Uterus (tissue), 4 donors: ENCODE measurements around the gene REXO1. TPM values are rescaled to one million over a fixed set of nuclear protein-coding genes. Genes with fewer than 3 reads are reported as not detected.

Experiments
- DNase-seq, 2 donors: peaks; one replicate each; pipeline ENCODE4 v3.0.0-alpha.2; 2019 to 2020
- H3K27ac ChIP-seq, 2 donors: fragments of 200-600 bp; sonication (generic); 1 replicate in 1 of 2; 2 replicates in 1 of 2; pipeline ENCODE4 v1.5.1; 2016 to 2018
- H3K27me3 ChIP-seq, 2 donors: fragments of 200-600 bp; sonication (generic); one replicate each; pipeline ENCODE4 v1.5.1; 2018 to 2019; ENCODE audit warnings: control low read depth in 1 of 2
- H3K36me3 ChIP-seq, 2 donors: fragments of 200-600 bp; sonication (generic); one replicate each; pipeline ENCODE4 v1.5.1; 2019; ENCODE audit warnings: control low read depth in 1 of 2
- H3K4me1 ChIP-seq, 2 donors: fragments of 200-600 bp; sonication (generic); one replicate each; pipeline ENCODE4 v1.5.1; 2018 to 2019; ENCODE audit warnings: control low read depth in 1 of 2
- H3K4me3 ChIP-seq, 2 donors: fragments of 200-600 bp; sonication (generic); 1 replicate in 1 of 2; 2 replicates in 1 of 2; pipeline ENCODE4 v1.5.1; 2018 to 2019; ENCODE audit warnings: mild to moderate bottlenecking in 1 of 2
- H3K9me3 ChIP-seq, 2 donors: fragments of 200-600 bp; sonication (generic); one replicate each; pipeline ENCODE4 v1.5.1; 2019; ENCODE audit warnings: control low read depth in 1 of 2
- CTCF ChIP-seq, 4 experiments: fragments of 200-600 bp in 2 of 4; fragments of 450-650 bp in 2 of 4; sonication (generic) in 2 of 4; IDR thresholded peaks; one replicate each; pipeline ENCODE4 v1.5.1; 2016 to 2019; ENCODE audit warnings: antibody characterized with exemption in 4 of 4, mild to moderate bottlenecking in 2 of 4, moderate library complexity in 1 of 4
- POLR2A ChIP-seq, 2 donors: fragments of 450-650 bp; IDR thresholded peaks; one replicate each; pipeline ENCODE4 v1.6.1; 2016; ENCODE audit warnings: antibody characterized with exemption in 2 of 2, mild to moderate bottlenecking in 1 of 2, moderate library complexity in 1 of 2
- intact Hi-C: fragments of 100-400 bp; cut with DNase I; formaldehyde crosslinking; loops from one replicate; pipeline ENCODE4 v1.15.1; 2023; ENCODE audit warnings: low total_unique reads
- total RNA-seq, 4 donors: library from RNA; depleted of rRNA in 3 of 4; stranded (reverse); fragments of >200 nt in 3 of 4; gene quantifications; one replicate each; pipeline versions ENCODE4 v1.1.0 to v1.2.4, GENCODE V29; 2014 to 2023
- donor health status: DM: yes; HTN: yes; CAD: no.

Gene REXO1
- total RNA-seq, 4 donors from 2014 or later: 1.5 to 67.4 (median 25.1) TPM

GRCh38 chr19:1871140-1871597 lies 22.9 kb upstream of the REXO1 start:
- no peak overlapping the region for H3K4me3 ChIP-seq
- TF ChIP-seq POLR2A (IDR thresholded peaks at IDR 0.05) (no peak), CTCF (IDR thresholded peaks at IDR 0.05) (no peak)
- H3K4me1 ChIP-seq: peaks cover 10 to 23% of the 10 kb centered on the region in 2 donors
- intact Hi-C loops: no loop called here
- DNase-seq: no peak
- no peaks in the 10 kb centered on the region for H3K36me3 ChIP-seq
- no peaks in the 10 kb centered on the region for H3K9me3 ChIP-seq
- H3K27ac ChIP-seq: no peak overlapping the region
- no peaks in the 10 kb centered on the region for H3K27me3 ChIP-seq

GRCh38 chr19:1868971-1869370 lies 20.7 kb upstream of the REXO1 start:
- intact Hi-C loops: no loop called here
- H3K27ac ChIP-seq: no peak overlapping the region

GRCh38 chr19:1867349-1867724 lies 19.1 kb upstream of the REXO1 start:
- Histone ChIP-seq H3K27ac (no peak overlapping the region), H3K9me3 (no peaks in the 10 kb centered on the region), H3K4me3 (no peak overlapping the region), H3K4me1 (peaks cover 0 to 2% of the 10 kb centered on the region in 2 donors), H3K36me3 (no peaks in the 10 kb centered on the region), H3K27me3 (no peaks in the 10 kb centered on the region)
- no peak for TF ChIP-seq CTCF (IDR thresholded peaks at IDR 0.05)
- no peak for TF ChIP-seq POLR2A (IDR thresholded peaks at IDR 0.05)
- no peak for DNase-seq
- intact Hi-C loops: no loop called here

More at GRCh38 chr19:1868971-1869370, 20.7 kb upstream of the REXO1 start:
- H3K9me3 ChIP-seq: no peaks in the 10 kb centered on the region
- H3K4me3 ChIP-seq: no peak overlapping the region
- H3K4me1 ChIP-seq: peaks cover 10 to 15% of the 10 kb centered on the region in 2 donors
- no peak for TF ChIP-seq POLR2A (IDR thresholded peaks at IDR 0.05)
- no peak for TF ChIP-seq CTCF (IDR thresholded peaks at IDR 0.05)
- no peaks in the 10 kb centered on the region for H3K27me3 ChIP-seq
- no peaks in the 10 kb centered on the region for H3K36me3 ChIP-seq
- no peak for DNase-seq

GRCh38 chr19:1866693-1867348 lies 18.5 kb upstream of the REXO1 start:
- intact Hi-C loops: no loop called here

More at GRCh38 chr19:1866693-1867348, 18.5 kb upstream of the REXO1 start:
- DNase-seq: no peak
- no peaks in the 10 kb centered on the region for H3K27me3 ChIP-seq
- no peak overlapping the region for H3K27ac ChIP-seq
- no peaks in the 10 kb centered on the region for H3K36me3 ChIP-seq
- H3K9me3 ChIP-seq: no peaks in the 10 kb centered on the region
- H3K4me3 ChIP-seq: no peak overlapping the region
- peaks cover 0 to 8% of the 10 kb centered on the region in 2 donors for H3K4me1 ChIP-seq
- TF ChIP-seq POLR2A (IDR thresholded peaks at IDR 0.05): no peak
- no peak for TF ChIP-seq CTCF (IDR thresholded peaks at IDR 0.05)
